ENCODE measurements around the gene TMEM225B.

DNA sequence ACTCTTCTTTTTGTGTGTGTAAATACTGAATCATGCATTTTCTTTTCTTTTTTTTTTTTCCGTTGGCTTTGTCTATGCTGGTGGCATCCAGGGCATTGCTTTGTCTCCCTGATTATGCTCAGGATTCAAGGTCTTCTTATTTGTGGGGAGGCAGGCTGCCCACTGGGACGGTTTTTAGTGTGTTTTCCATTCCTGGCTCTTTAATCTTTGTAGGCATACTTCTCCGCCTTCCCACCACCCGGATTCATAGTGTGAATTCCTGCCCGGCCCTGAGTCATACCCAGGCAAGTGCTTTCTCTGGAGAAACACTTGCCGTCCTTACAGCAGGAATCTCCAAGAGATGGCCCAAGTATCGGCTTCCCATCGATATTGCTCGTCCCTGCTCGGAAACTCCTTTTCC, 34.4 kb upstream of the TMEM225B start:
- TF ChIP-seq, protein P1, sequence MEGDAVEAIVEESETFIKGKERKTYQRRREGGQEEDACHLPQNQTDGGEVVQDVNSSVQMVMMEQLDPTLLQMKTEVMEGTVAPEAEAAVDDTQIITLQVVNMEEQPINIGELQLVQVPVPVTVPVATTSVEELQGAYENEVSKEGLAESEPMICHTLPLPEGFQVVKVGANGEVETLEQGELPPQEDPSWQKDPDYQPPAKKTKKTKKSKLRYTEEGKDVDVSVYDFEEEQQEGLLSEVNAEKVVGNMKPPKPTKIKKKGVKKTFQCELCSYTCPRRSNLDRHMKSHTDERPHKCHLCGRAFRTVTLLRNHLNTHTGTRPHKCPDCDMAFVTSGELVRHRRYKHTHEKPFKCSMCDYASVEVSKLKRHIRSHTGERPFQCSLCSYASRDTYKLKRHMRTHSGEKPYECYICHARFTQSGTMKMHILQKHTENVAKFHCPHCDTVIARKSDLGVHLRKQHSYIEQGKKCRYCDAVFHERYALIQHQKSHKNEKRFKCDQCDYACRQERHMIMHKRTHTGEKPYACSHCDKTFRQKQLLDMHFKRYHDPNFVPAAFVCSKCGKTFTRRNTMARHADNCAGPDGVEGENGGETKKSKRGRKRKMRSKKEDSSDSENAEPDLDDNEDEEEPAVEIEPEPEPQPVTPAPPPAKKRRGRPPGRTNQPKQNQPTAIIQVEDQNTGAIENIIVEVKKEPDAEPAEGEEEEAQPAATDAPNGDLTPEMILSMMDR (IDR thresholded peaks at IDR 0.05), result no peak
- TF ChIP-seq POLR2A (IDR thresholded peaks at IDR 0.05), result no peak

Data from uterus (tissue), 2 donors.